Liver (tissue), 9 donors: ENCODE results near the gene XPR1. TPM values are rescaled to one million over a fixed set of nuclear protein-coding genes. Genes with fewer than 3 reads are reported as not detected.

Experiments used
- DNase-seq: peaks from one replicate; pipeline ENCODE4 v3.0.0-alpha.2; 2017; ENCODE audit warnings: low spot score
- H3K27ac ChIP-seq, 2 donors: one replicate each; pipeline ENCODE4 v1.7.0; 2013; ENCODE audit warnings: inconsistent platforms in 2 of 2, low read length in 2 of 2, control low read depth in 1 of 2, low read depth in 1 of 2, mild to moderate bottlenecking in 1 of 2
- H3K27me3 ChIP-seq, 4 donors: one replicate each; pipeline versions ENCODE4 v1.6.1 to v1.7.0; 2013; ENCODE audit warnings: low read length in 3 of 4, inconsistent platforms in 1 of 4, mild to moderate bottlenecking in 1 of 4, moderate library complexity in 1 of 4; ENCODE audit not compliant: control insufficient read depth in 4 of 4, insufficient read depth in 4 of 4
- H3K36me3 ChIP-seq, 4 donors: one replicate each; pipeline versions ENCODE4 v1.6.1 to v1.7.0; 2013; ENCODE audit warnings: low read length in 3 of 4, mild to moderate bottlenecking in 3 of 4, low read depth in 1 of 4, moderate library complexity in 1 of 4; ENCODE audit not compliant: control insufficient read depth in 4 of 4, insufficient read depth in 3 of 4
- H3K4me1 ChIP-seq, 4 donors: one replicate each; pipeline versions ENCODE4 v1.6.1 to v1.7.0; 2013; ENCODE audit warnings: low read length in 3 of 4, mild to moderate bottlenecking in 3 of 4, moderate library complexity in 1 of 4; ENCODE audit not compliant: control insufficient read depth in 4 of 4, insufficient read depth in 4 of 4
- H3K4me3 ChIP-seq, 3 donors: one replicate each; pipeline versions ENCODE4 v1.6.1 to v1.7.0; 2013; ENCODE audit warnings: low read length in 3 of 3, control low read depth in 1 of 3, low read depth in 1 of 3, mild to moderate bottlenecking in 1 of 3
- H3K9ac ChIP-seq, 2 donors: one replicate each; pipeline ENCODE4 v1.7.0; 2013; ENCODE audit warnings: low read length in 2 of 2, mild to moderate bottlenecking in 2 of 2, moderate library complexity in 2 of 2, control low read depth in 1 of 2, low read depth in 1 of 2
- H3K9me3 ChIP-seq, 4 donors: one replicate each; pipeline versions ENCODE4 v1.6.1 to v1.7.0; 2013; ENCODE audit warnings: low read length in 3 of 4; ENCODE audit not compliant: control insufficient read depth in 4 of 4
- EGR1 ChIP-seq, 2 donors: IDR thresholded peaks; 2 replicates each; pipeline ENCODE4 v1.6.1; 2016 to 2018; ENCODE audit warnings: antibody characterized with exemption in 2 of 2, low read depth in 2 of 2
- FOXA1 ChIP-seq: IDR thresholded peaks from 2 replicates; pipeline ENCODE4 v1.6.1; 2016; ENCODE audit warnings: antibody characterized with exemption
- FOXA2 ChIP-seq: IDR thresholded peaks from 2 replicates; pipeline ENCODE4 v1.6.1; 2016; ENCODE audit warnings: antibody characterized with exemption
- GABPA ChIP-seq, 2 donors: IDR thresholded peaks in 1 of 2; conservative IDR thresholded peaks in 1 of 2; 2 replicates each; pipeline ENCODE4 v1.6.1; 2016; ENCODE audit warnings: antibody characterized with exemption in 2 of 2, mild to moderate bottlenecking in 1 of 2, moderate library complexity in 1 of 2
- HNF4G ChIP-seq: IDR thresholded peaks from 2 replicates; pipeline ENCODE4 v1.6.1; 2016; ENCODE audit warnings: antibody characterized with exemption
- JUND ChIP-seq, 2 donors: IDR thresholded peaks; 2 replicates each; pipeline ENCODE4 v1.6.1; 2016; ENCODE audit warnings: antibody characterized with exemption in 2 of 2
- NR2F2 ChIP-seq: IDR thresholded peaks from 2 replicates; pipeline ENCODE4 v1.6.1; 2016; ENCODE audit warnings: antibody characterized with exemption
- REST ChIP-seq: IDR thresholded peaks from 2 replicates; pipeline ENCODE4 v1.6.1; 2016; ENCODE audit warnings: antibody characterized with exemption, mild to moderate bottlenecking
- RXRA ChIP-seq, 2 donors: IDR thresholded peaks; 2 replicates each; pipeline ENCODE4 v1.6.1; 2017 to 2018; ENCODE audit warnings: antibody characterized with exemption in 2 of 2, mild to moderate bottlenecking in 1 of 2
- SP1 ChIP-seq: IDR thresholded peaks from 2 replicates; pipeline ENCODE4 v1.6.1; 2018; ENCODE audit warnings: antibody characterized with exemption, mild to moderate bottlenecking
- TAF1 ChIP-seq: conservative IDR thresholded peaks from 2 replicates; pipeline ENCODE4 v1.6.1; 2016; ENCODE audit warnings: antibody characterized with exemption, mild to moderate bottlenecking
- YY1 ChIP-seq: IDR thresholded peaks from 2 replicates; pipeline ENCODE4 v1.6.1; 2016; ENCODE audit warnings: antibody characterized with exemption, mild to moderate bottlenecking
- WGBS: extraction: QIAGEN DNeasy Blood & Tissue Kit; methylation state at CpG from one replicate; pipeline ENCODE4 v1.1.7; 2013; 5-methylcytosine and 5-hydroxymethylcytosine counted together
- polyA plus RNA-seq, 2 donors: library from polyadenylated mRNA; stranded (reverse) in 1 of 2; unstranded in 1 of 2; fragments of 200-250 nt in 1 of 2; fragments of >200 nt in 1 of 2; fragmentation: Nextera tagmentation in 1 of 2; extraction: Ambion mirVana in 1 of 2; gene quantifications; one replicate each; pipeline versions ENCODE4 v1.2.1 to v1.2.3, GENCODE V29; 2013 to 2015
- total RNA-seq, 2 donors: library from RNA; depleted of rRNA; stranded (reverse); fragments of >200 nt; gene quantifications; one replicate each; pipeline ENCODE4 v1.2.3, GENCODE V29; 2014
- TF ChIP-seq, protein P1 (sequence below): IDR thresholded peaks from 2 replicates; pipeline ENCODE4 v1.6.1; 2016; ENCODE audit warnings: antibody characterized with exemption
- TF ChIP-seq, protein P2 (sequence below): IDR thresholded peaks from 2 replicates; pipeline ENCODE4 v1.6.1; 2016; ENCODE audit warnings: antibody characterized with exemption
- donor health status: healthy.
- donor health status: healthy.
- donor health status: healthy.
- donor health status: healthy.
- donor health status: healthy.

The XPR1 gene
- total and polyA plus RNA-seq, 4 donors: 1.8 to 14.3 (median 5.9) TPM

DNA sequence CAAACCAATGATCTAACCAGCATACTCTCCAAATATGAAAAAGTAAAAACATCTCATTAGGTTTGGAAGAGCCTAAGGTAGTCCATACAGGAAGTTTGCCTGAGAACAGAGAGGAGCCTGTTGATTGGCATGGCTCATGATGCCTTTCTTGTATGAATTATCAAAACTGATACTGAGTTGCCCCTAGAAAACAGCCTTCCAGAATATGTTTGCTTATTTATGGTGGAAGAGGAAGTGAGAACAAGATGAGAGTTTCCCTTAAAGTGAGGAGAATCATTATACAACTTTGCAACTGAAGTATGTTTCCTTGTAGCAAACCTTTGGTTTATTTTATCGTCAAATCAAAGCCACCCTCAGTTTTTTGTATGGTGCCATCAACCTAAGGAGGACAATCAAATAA lies 257.0 kb downstream of the XPR1 start (continued):
- TF ChIP-seq SP1 (no peak), JUND (IDR thresholded peaks at IDR 0.05) (no peak)
- TF ChIP-seq, protein P1, sequence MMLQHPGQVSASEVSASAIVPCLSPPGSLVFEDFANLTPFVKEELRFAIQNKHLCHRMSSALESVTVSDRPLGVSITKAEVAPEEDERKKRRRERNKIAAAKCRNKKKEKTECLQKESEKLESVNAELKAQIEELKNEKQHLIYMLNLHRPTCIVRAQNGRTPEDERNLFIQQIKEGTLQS: no peak

DNA sequence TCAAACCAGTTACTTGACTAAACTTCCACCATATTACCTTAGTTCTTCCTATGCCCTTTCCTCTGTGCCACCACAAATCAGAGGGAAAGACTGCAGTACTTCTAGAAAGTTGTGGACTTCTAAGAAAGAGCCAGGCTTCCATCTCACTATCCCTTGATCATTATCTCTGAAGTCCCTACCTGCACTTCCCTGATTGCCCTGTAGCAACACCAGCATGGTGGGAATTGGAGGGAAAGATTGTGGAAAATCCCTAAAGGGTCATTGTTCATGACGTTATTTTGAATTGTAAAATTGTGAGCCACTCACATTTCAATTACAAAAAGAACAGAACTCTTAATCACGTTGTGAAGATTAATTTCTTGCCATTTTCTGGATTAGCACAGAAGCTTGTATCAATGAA lies 257.5 kb downstream of the XPR1 start:
- no peak overlapping the region for H3K4me3 ChIP-seq
- H3K4me1 ChIP-seq: peaks cover 0 to 2% (median 0%) of the 10 kb centered on the region in 4 donors
- no peak overlapping the region for H3K9ac ChIP-seq
- no peak overlapping the region for H3K27ac ChIP-seq
- no peaks in the 10 kb centered on the region for H3K36me3 ChIP-seq
- TF ChIP-seq EGR1 (IDR thresholded peaks at IDR 0.05; ENCODE audit: low read depth in 2 of 2): no peak
- H3K9me3 ChIP-seq: no peaks in the 10 kb centered on the region
- WGBS: 92% methylated on average over 2 of the region's 2 CpGs
- no peaks in the 10 kb centered on the region for H3K27me3 ChIP-seq
- no peak for DNase-seq

DNA sequence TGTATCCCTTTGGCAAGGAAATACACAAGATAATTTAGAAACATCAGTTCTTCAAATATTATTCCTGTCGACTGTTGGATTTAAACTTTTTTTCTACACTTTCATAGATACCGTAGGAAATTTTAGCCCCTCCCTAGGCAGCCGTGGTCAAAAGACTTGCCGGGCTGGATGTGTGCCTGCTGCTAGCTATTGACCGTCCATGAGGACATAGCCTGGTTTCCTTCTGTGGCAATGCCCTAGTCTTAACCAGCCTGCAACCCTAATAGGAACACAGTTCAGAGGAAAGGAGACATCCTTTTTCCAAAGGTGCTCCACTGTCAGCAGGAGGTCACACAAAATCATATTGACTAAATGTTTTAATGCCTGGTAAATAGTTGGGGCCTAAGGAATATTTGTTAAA lies 260.4 kb downstream of the XPR1 start:
- TF ChIP-seq REST (no peak), NR2F2 (no peak), EGR1 (IDR thresholded peaks at IDR 0.05; ENCODE audit: low read depth in 2 of 2) (no peak), FOXA2 (no peak), HNF4G (no peak), GABPA (IDR thresholded peaks at IDR 0.05 in 1 of 2, conservative IDR thresholded peaks at IDR 0.05 in 1 of 2) (no peak), TAF1 (no peak), FOXA1 (no peak), YY1 (no peak), RXRA (IDR thresholded peaks at IDR 0.05) (no peak)
- TF ChIP-seq, protein P2, sequence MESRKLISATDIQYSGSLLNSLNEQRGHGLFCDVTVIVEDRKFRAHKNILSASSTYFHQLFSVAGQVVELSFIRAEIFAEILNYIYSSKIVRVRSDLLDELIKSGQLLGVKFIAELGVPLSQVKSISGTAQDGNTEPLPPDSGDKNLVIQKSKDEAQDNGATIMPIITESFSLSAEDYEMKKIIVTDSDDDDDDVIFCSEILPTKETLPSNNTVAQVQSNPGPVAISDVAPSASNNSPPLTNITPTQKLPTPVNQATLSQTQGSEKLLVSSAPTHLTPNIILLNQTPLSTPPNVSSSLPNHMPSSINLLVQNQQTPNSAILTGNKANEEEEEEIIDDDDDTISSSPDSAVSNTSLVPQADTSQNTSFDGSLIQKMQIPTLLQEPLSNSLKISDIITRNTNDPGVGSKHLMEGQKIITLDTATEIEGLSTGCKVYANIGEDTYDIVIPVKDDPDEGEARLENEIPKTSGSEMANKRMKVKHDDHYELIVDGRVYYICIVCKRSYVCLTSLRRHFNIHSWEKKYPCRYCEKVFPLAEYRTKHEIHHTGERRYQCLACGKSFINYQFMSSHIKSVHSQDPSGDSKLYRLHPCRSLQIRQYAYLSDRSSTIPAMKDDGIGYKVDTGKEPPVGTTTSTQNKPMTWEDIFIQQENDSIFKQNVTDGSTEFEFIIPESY: no peak
- TF ChIP-seq, protein P1: no peak
- Histone ChIP-seq H3K9ac (no peak overlapping the region), H3K9me3 (no peaks in the 10 kb centered on the region), H3K36me3 (no peaks in the 10 kb centered on the region), H3K4me1 (peaks cover 0 to 2% (median 0%) of the 10 kb centered on the region in 4 donors), H3K27ac (no peak overlapping the region), H3K4me3 (no peak overlapping the region), H3K27me3 (no peaks in the 10 kb centered on the region)
- 58% methylated on average over 5 of the region's 5 CpGs for WGBS
- no peak for DNase-seq
